ENCODE measurements around the gene OTOS. TPM values are rescaled to one million over a fixed set of nuclear protein-coding genes. Genes with fewer than 3 reads are reported as not detected.

Gene OTOS
- total RNA-seq, 1 experiment from 2014 or later: not detected

GRCh38 chr2:240159251-240159839 lies 18.9 kb upstream of the OTOS start:
- ChIA-PET CTCF (no interaction called here), POLR2A (no interaction called here), RAD21 (ENCODE audit: low non-redundant PET in 1 of 2, low total read pairs in 2 of 2, uncharacterized antibody in 2 of 2, unreplicated experiment in 2 of 2) (no interaction called here)
- Histone ChIP-seq H3K4me1 (ENCODE audit: control insufficient read depth in 1 of 2, insufficient read depth in 2 of 2, low read length in 2 of 2) (no peaks in the 10 kb centered on the region), H3K27me3 (ENCODE audit: insufficient read depth, low read length) (no peaks in the 10 kb centered on the region), H3K9me3 (ENCODE audit: control insufficient read depth in 1 of 2, insufficient read depth in 1 of 2, low read depth in 1 of 2, low read length in 2 of 2) (no peaks in the 10 kb centered on the region), H2AFZ (ENCODE audit: low read depth, low read length, poor library complexity, severe bottlenecking) (no peak overlapping the region), H3K4me2 (ENCODE audit: low read length) (no peak overlapping the region), H3K36me3 (ENCODE audit: control insufficient read depth in 1 of 2, insufficient read depth in 2 of 2, low read length in 2 of 2) (no peaks in the 10 kb centered on the region), H3K27ac (ENCODE audit: low read depth, low read length) (no peak overlapping the region), H3K9ac (ENCODE audit: low read length) (no peak overlapping the region), H3K4me3 (replicated peaks in 1 of 2; ENCODE audit: low read depth in 1 of 2, low read length in 2 of 2) (no peak overlapping the region), H3K79me2 (ENCODE audit: insufficient read depth, low read length) (no peaks in the 10 kb centered on the region), H4K20me1 (ENCODE audit: insufficient read depth) (no peaks in the 10 kb centered on the region), H3K9me2 (ENCODE audit: insufficient read depth) (no peaks in the 10 kb centered on the region)
- ATAC-seq (0 out of 2 replicates have a peak, but pooled peaks have one; percentile 30), DNase-seq (ENCODE audit: low read depth, low spot score) (no peak)
- intact Hi-C loops (cut with micrococcal nuclease): no loop called here
- no peak for TF ChIP-seq JUND (IDR thresholded peaks at IDR 0.05)
- TF ChIP-seq CBX3 (IDR thresholded peaks at IDR 0.05; ENCODE audit: low read depth): no peak
- no peak for TF ChIP-seq ELF1 (IDR thresholded peaks at IDR 0.05; ENCODE audit: borderline replicate concordance, low read depth)
- no peak for TF ChIP-seq SP1 (IDR thresholded peaks at IDR 0.05; ENCODE audit: low read depth)
- TF ChIP-seq POLR2AphosphoS5 (IDR thresholded peaks at IDR 0.05; ENCODE audit: low read depth, low read length): no peak
- TF ChIP-seq RAD21 (IDR thresholded peaks at IDR 0.05; ENCODE audit: low read depth): no peak
- TF ChIP-seq ZFX (IDR thresholded peaks at IDR 0.05): no peak
- no peak for TF ChIP-seq POLR2A (IDR thresholded peaks at IDR 0.05; ENCODE audit: borderline replicate concordance, extremely low read depth, insufficient read depth, insufficient read length)
- no peak for TF ChIP-seq CTCF (IDR thresholded peaks at IDR 0.05 in 2 of 3, conservative IDR thresholded peaks at IDR 0.05 in 1 of 3; ENCODE audit: borderline replicate concordance in 1 of 3, insufficient read depth in 1 of 3, low read depth in 2 of 3, low read length in 2 of 3)
- no peak for TF ChIP-seq YY1 (IDR thresholded peaks at IDR 0.05; ENCODE audit: extremely low read depth, insufficient replicate concordance, low read depth, low read length)
- TF ChIP-seq EGR1 (IDR thresholded peaks at IDR 0.05; ENCODE audit: low read depth): no peak
- no peak for TF ChIP-seq SIN3A (IDR thresholded peaks at IDR 0.05; ENCODE audit: low read depth)
- no peak for TF ChIP-seq EZH2 (IDR thresholded peaks at IDR 0.05)
- TF ChIP-seq ATF3 (IDR thresholded peaks at IDR 0.05): no peak
- TF ChIP-seq EZH2phosphoT487 (IDR thresholded peaks at IDR 0.05; ENCODE audit: borderline replicate concordance): no peak
- no peak for TF ChIP-seq FOSL1 (IDR thresholded peaks at IDR 0.05; ENCODE audit: low read depth)
- TF ChIP-seq ZNF274 (IDR thresholded peaks at IDR 0.05; ENCODE audit: low read depth, low read length): no peak
- no TSS peak for BruUV-seq (replicated peaks)

Data from HCT116 (cell line).